Stimulated activated CD4-positive, alpha-beta T cell treated with anti-CD3 and anti-CD28 coated beads, Interleukin-12 subunit alpha, Interleukin-12 subunit beta, amount 100 ng/mL, for 4 hours (primary cell): ENCODE results near the gene TAS1R1.

ENCODE experiments used
- DNase-seq: peaks from one replicate; pipeline ENCODE4 v3.0.0-alpha.2; 2020

Gene TAS1R1

DNA sequence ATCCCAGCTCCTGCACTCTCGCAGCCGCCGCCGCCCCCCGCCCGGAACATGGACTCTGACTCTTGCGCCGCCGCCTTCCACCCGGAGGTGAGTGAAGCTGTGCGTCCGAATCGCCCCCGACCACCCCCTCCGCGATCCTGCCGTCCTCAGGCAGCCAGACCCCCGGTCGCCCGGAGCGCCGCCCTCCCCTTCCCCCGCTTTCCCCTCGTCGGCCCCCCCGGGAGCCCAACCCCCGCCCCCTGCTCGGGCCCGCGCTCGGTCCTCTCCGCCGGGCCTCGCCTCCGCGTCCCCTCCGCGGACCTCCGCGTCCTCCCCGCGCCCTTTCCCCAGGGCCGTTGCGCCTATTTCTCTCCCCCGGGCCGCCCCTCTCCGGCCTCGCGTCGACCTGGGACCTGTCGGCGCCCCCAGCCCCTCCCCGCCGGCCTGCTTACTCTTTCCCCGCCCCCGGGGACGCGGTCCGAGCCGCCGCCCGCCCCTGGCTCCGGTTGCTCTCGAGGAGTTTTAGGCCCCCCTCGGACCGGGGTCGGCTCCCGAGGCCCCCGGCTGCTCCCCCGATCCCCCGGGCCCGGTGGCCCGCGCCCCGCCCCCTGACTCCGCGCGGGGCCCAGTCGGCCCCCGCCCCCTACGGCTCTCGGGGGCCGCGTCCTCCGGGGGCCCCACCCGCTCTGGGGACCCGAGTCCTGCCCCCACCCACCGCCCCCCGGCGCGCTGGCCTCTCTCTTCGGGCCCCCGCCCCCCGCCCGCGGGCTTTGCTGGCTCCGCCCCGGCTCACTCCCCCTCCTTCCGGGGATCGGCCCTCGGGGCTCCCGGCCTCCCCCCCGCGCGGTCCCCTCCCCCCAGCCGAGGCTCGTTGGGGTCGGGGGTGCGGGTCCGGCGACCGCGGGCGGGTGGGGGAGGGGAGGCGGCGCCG lies 59.2 kb downstream of the TAS1R1 start:
- peak; percentile 65 for DNase-seq

DNA sequence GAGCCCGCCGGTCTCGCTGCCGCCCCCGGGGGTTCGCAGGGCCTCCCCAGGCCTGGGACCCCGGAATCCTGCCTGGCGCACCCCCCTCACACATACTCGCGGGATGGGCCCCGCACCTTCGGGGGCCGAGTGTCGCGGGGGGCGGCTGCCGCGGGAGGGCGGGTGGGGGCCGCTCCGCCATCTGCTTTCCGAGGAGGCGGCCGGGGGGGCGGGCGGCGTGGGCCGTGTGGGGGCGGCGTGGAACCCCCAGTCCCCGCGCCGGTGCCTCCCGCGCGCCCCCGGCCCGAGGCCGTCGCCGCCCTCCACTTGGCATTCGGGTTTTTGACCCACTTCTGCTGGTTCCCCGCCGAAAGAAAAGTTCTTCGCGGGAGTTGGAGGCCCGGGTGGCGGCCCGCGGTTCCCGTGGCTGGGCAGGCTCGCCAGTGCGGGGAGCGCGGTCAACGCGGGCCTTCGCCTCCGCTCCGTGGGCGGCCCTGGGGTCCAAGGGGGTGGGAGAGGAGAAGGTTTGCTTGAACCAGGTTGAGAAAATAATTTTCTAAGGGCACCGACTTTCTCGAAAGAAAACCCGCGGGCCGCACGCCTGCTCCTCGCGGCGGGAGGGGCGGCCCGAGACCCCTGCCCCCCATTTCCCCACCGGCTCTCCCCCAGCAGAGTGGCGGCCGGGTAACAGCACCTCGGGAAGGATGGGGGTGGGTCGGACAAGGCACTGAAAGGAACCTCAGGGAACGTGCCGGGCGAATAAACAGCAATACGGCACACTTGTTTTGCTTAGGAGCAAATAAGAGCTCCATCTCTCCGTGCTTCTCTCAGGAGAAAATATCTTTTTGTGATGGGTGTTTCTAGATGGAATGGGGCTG lies 60.0 kb downstream of the TAS1R1 start:
- DNase-seq = no peak

DNA sequence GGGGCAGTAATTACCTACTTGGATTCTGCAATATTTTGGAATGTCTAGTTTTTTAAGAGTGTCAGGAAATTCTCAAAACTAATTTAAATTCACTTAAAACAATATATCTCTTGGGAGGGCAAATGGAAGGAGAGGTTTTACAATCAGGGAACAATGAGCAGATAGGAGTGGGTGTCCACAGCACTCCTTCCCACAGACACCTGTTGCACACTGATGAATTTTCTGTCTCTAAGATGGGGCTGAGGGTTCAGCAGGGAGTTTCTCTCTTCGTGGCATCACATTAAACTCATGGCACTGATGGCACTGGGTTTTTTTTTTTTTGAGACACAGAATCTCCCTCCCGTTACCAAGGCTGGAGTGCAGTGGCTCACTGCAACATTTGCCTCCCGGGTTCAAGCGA lies 63.9 kb downstream of the TAS1R1 start:
- no peak for DNase-seq

DNA sequence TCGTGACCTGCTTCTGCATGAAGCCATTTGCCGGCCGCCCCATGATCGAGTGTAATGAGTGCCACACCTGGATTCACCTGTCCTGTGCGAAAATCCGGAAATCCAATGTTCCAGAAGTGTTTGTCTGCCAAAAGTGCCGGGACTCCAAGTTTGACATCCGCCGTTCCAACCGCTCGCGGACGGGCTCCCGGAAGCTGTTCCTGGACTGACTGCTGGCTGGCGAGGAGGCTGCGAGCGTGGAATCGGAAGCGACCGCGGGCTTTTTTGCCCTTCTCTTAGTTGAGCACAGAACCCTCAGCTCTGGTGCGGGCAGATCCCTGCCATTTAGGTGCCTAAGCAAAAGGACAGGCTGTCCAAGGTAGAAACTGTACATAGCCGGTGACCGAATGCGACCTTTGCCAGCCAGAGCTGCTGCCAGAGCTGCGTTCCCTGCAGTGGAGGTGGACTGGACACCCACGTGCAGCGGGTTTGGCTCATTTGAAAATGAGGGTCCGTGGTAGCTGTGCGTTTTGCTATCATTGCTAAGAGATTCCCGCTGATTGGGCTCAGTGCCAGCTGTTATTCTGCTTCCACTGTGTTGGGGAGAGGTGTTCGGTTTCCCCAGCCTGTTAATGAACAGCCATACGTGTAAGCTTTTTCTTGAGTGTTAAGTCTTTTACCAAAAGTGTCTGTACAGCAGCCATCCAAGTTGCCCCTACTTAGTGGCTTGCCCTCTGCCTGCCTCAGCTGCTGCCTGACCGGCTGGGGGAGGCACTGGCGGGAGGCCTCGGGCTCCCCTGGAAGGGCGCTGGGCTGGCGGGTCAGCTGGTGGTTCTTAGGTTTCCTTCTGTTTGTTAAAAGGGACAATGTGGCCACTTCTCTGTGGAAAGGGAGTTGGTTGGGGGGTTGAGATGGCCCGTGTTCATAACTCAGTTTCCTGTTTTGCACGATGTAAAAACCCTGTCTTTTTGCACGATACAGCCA lies 66.6 kb downstream of the TAS1R1 start:
- DNase-seq = no peak

DNA sequence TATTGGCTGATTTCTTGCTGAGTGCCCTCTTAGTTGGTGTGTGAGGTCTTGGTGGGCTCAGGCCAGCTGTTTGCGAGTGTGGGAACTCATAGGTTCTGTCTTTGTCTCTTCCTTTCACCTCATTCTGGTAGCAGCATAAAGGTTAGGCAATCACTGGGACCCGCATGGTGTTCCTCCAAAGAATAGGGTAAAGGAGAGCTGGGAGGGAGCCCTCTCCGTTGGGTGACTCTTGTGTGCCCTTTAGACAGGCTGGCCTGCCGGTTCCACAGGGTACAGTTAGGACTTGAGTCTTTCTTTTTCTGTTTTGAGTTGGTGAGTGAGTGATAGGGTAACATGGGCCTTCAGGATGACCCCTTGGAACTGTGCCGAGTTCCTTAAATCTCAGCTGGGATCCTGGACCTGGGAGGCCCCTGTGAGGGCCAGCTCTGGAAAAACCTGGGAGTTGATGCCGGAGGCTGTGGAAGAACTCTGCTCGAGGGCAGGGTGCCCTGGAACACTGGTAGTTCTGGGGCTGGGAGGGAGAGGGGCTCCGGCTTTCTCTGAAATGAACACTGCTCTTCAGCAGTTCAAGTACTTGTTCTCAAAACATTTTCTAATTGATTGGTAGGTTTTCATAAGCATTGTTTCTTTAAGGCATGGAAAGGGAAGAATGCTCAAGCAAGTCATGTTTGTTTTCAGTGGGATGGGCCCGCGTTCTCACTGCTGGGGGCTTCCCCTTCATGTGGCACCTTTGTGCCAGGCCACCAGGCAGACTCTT lies 67.5 kb downstream of the TAS1R1 start:
- DNase-seq = no peak

DNA sequence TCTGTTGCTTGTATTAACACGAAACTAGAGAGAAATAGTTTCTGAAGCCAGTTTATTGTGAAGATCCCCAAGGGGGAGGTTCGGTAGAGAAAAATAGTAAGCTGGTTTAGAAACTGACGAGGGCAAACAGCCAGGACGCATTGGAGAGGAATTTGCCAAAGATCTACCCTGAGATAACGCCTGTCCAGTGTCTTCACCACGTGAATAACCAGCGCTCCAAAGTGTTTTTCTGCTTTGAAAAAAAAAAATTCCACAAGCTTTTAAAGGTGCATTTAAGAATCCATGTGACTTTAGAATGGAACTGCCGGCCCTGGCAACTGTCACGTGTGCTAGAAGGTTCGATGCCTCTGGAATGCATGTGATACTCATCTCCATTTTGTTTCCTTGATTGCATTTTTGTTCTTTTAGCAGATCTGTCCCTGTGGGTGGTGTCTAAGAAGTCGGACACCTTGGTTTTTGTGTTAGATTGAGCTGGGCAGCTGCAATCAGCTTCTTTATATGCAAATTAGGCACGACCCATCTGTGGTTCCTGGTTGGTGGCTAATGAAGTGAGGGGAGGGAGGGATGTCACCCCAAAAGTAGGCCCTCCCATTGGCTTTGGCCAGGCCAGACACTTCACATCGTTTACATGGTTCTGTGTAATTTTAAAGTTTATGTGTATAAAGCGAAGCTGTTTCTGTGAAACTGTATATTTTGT lies 68.3 kb downstream of the TAS1R1 start:
- DNase-seq = no peak

DNA sequence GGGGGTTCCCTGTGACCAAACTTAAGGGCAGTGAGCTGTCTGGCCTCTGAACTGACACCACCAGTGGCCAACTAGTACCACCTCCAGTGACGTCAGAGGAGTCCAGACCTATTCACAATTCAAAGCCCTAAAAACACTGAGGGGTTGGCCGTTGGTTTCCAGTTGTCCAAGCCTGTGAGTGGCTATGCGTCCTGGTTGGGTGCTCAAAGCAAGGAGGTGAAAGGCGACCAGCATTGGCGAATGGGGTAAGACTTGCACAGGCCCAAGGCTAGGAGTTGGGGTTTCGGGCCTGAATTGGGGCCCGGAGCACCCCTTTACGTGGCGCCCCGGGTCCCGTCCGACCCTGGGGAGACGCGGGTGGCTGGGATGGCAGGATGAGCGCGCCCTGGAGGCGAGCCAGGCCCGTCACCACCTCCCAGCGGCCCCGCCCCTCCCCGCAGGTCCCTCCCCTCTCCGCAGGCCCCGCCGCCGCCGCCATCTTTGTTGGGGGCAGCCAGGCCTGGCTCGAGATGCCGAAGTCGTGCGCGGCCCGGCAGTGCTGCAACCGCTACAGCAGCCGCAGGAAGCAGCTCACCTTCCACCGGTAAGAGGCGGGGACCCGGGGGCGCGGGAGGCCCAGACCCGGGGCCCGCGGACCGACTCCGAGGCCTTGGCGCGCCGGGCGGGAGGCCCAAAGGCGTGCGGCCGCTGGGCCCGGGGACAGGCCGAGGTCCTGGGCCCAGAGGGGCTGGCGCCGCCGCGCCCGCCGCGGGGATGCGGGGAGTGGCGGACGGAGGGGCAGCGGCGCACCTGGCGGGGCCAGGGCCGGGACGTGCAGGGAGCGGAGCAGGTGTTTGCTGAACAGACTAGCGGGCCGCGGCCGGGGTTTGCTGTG lies 69.8 kb downstream of the TAS1R1 start, which contains the start of gene THAP3:
TSS of gene THAP3 (plus strand) at position 159 of the 874 bp plus-strand sequence. CDS start at position 510, 351 bp downstream.
- DNase-seq = peak; percentile 92

DNA sequence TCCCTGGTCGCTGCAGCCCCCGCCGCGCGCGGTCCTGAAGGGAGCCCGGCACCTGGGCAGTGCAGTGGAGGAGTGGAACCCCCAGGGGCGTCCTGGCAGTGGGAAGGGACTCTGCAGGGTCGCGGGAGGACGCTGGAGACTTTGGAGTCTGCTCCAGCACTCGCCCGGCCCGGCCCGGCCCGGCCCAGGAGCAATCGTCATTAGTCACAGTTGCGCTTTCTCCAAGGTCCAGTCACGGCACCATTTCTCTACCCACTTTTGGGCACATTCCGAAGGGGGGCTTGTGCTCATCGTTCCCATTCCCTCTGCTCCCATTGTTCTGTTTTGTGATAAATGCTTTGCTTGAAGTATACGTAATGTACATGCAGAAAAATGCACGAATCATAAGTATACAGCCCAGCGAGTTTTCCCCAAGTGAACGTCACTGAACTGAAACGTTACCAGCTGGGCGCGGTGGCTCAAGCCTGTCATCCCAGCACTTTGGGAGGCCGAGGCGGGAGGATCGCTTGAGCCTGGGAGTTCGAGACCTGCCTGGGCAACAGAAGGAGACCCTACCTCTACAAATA lies 70.6 kb downstream of the TAS1R1 start:
- no peak for DNase-seq

DNA sequence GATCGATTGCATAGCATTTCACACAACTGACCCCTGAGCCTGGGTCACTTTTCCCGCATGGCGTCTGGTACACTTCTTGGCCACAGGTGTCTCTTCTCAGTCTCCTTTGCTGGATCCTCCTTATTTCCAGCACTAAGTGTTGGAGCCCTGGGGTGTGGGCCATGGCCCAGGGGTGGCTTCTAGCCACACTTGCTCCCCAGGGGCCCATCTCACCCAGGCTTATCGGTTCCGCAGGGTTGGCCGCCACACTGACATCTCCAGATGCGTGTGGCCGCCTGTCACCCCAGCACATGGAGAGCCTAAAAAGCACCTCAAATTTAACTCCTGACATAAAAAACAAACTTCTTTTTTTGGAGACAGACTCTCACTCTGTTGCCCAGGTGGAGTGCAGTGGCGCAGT lies 71.9 kb downstream of the TAS1R1 start:
- DNase-seq = no peak

DNA sequence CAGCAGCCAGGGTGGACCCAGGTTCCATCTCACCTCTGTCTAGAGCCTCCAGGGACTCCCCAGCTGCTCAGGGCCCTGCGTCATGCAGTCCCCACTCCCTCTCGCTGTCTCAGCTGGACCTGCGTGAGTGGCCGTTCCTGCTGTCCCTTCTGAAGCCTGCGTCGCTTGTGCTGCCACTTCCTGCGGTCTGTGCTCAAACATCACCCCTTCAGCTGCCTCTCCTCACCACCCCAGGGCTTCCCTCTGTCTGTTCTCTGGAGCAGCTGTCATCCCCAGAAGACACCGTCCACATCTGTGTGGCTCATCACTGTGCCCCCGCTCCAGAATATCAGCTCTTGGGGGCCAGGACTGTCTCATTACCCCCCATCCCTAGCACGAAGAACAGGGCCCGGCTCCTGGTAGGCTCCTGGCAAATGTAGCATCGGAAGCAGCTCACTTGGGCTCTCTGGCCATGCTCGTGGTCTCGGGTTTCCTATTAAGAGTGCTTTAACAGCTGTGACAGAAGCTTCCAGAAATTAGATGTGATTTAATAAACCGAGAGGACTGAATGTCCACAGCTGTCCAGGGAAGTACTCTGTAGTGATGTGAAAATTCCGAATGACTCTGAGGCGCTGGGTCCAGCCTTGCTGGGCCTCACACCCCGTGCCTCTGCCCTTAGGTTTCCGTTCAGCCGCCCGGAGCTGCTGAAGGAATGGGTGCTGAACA lies 72.9 kb downstream of the TAS1R1 start:
- no peak for DNase-seq

DNA sequence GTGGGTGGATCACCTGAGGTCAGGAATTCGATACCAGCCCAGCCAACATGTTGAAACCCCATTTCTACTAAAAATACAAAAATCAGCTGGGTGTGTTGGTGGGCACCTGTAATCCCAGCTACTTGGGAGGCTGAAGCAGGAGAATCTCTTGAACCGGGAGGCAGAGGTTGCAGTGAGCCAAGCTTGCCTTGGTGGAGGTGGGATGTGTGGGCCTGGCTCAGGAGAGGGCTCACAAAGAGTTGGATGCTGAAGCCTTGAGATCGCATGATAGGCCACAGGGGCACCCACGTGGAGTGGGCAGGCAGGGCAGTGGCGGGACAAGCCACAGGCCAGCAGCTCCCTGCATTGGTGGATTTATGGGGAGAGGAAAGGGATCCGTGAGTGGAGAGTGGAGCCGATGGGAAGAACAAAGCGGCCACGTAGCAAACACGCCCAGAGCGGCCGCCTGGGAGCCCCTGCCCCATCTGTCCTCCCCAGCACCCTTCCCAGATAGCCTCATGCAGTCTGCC lies 73.9 kb downstream of the TAS1R1 start:
- DNase-seq = no peak
